CD14-positive monocyte (primary cell): ENCODE data around the gene TSPAN3. TPM values are rescaled to one million over a fixed set of nuclear protein-coding genes. Genes with fewer than 3 reads are reported as not detected.

ENCODE experiments used
- DNase-seq, 3 donors: peaks; one replicate each; pipeline ENCODE4 v3.0.0-alpha.2; 2011 to 2022
- H2AFZ ChIP-seq: 2 replicates; pipeline ENCODE4 v1.6.0; 2012; ENCODE audit warnings: mild to moderate bottlenecking, low read depth, low read length, inconsistent platforms; ENCODE audit not compliant: insufficient read depth, poor library complexity, severe bottlenecking
- H3K27ac ChIP-seq, 2 donors: 1 replicate in 1 of 2; 2 replicates in 1 of 2; pipeline ENCODE4 v1.5.1; 2012 to 2013; ENCODE audit warnings: low read length in 2 of 2, control low read depth in 1 of 2, inconsistent platforms in 1 of 2, low read depth in 1 of 2, mild to moderate bottlenecking in 1 of 2
- H3K27me3 ChIP-seq, 2 donors: one replicate each; pipeline versions ENCODE4 v1.6.0 to v1.6.1; 2011 to 2013; ENCODE audit warnings: low read length in 2 of 2; ENCODE audit not compliant: control insufficient read depth in 2 of 2, insufficient read depth in 2 of 2
- H3K36me3 ChIP-seq, 2 donors: replicated peaks in 1 of 2; 1 replicate in 1 of 2; 2 replicates in 1 of 2; pipeline versions ENCODE4 v1.5.1 to v1.6.1; 2012 to 2013; ENCODE audit warnings: low read length in 2 of 2, control low read depth in 1 of 2, inconsistent platforms in 1 of 2, mild to moderate bottlenecking in 1 of 2; ENCODE audit not compliant: insufficient read depth in 2 of 2, control insufficient read depth in 1 of 2
- H3K4me1 ChIP-seq, 2 donors: 1 replicate in 1 of 2; 2 replicates in 1 of 2; pipeline versions ENCODE4 v1.5.1 to v1.6.1; 2012 to 2013; ENCODE audit warnings: low read length in 2 of 2, control low read depth in 1 of 2, inconsistent platforms in 1 of 2, mild to moderate bottlenecking in 1 of 2, moderate library complexity in 1 of 2; ENCODE audit not compliant: insufficient read depth in 2 of 2, control insufficient read depth in 1 of 2
- H3K4me2 ChIP-seq: replicated peaks from 2 replicates; pipeline ENCODE3; 2012; ENCODE audit warnings: low read length, moderate library complexity, mild to moderate bottlenecking; ENCODE audit not compliant: poor library complexity, severe bottlenecking; ENCODE audit errors: extremely low read depth
- H3K4me3 ChIP-seq, 3 experiments: fragments of 200-600 bp in 1 of 3; sonication (generic) in 1 of 3; replicated peaks in 1 of 3; 1 replicate in 2 of 3; 2 replicates in 1 of 3; pipeline ENCODE4 v1.5.1; 2011 to 2013; ENCODE audit warnings: low read length in 3 of 3, mild to moderate bottlenecking in 3 of 3, control low read depth in 2 of 3, low read depth in 2 of 3, inconsistent platforms in 1 of 3, moderate library complexity in 1 of 3
- H3K79me2 ChIP-seq: 2 replicates; pipeline ENCODE4 v1.6.0; 2012; ENCODE audit warnings: mild to moderate bottlenecking, control low read depth, inconsistent platforms, low read length, moderate library complexity; ENCODE audit not compliant: insufficient read depth
- H3K9ac ChIP-seq: 2 replicates; pipeline ENCODE4 v1.6.0; 2017; ENCODE audit warnings: low read length, mild to moderate bottlenecking; ENCODE audit not compliant: insufficient read depth, poor library complexity, severe bottlenecking
- H3K9me3 ChIP-seq, 2 donors: replicated peaks in 1 of 2; 1 replicate in 1 of 2; 2 replicates in 1 of 2; pipeline versions ENCODE4 v1.5.1 to v1.6.1; 2012 to 2013; ENCODE audit warnings: low read length in 2 of 2, control low read depth in 1 of 2; ENCODE audit not compliant: control insufficient read depth in 1 of 2, insufficient read depth in 1 of 2
- H4K20me1 ChIP-seq: 2 replicates; pipeline ENCODE4 v1.6.0; 2012; ENCODE audit warnings: mild to moderate bottlenecking, low read length, control low read depth, moderate library complexity; ENCODE audit not compliant: insufficient read depth
- H3K27ac Mint-ChIP-seq, 7 donors: one replicate each; pipeline ENCODE4 v1.8.0; 2020; ENCODE audit warnings: mild to moderate bottlenecking in 7 of 7, mixed read lengths in 7 of 7, moderate library complexity in 6 of 7, inconsistent platforms in 2 of 7
- H3K27me3 Mint-ChIP-seq, 3 donors: one replicate each; pipeline ENCODE4 v1.8.0; 2021 to 2022; ENCODE audit warnings: low read depth in 3 of 3, mild to moderate bottlenecking in 3 of 3, mixed read lengths in 3 of 3, moderate library complexity in 3 of 3, inconsistent platforms in 1 of 3
- H3K36me3 Mint-ChIP-seq, 2 donors: one replicate each; pipeline ENCODE4 v1.8.0; 2020; ENCODE audit warnings: mixed read lengths in 2 of 2, inconsistent platforms in 1 of 2, mild to moderate bottlenecking in 1 of 2
- H3K4me1 Mint-ChIP-seq: one replicate; pipeline ENCODE4 v1.8.0; 2020; ENCODE audit warnings: mild to moderate bottlenecking, mixed read lengths
- H3K4me3 Mint-ChIP-seq, 2 donors: one replicate each; pipeline ENCODE4 v1.8.0; 2020; ENCODE audit warnings: mild to moderate bottlenecking in 2 of 2, mixed read lengths in 2 of 2, moderate library complexity in 1 of 2
- H3K9me3 Mint-ChIP-seq, 7 donors: one replicate each; pipeline ENCODE4 v1.8.0; 2020 to 2022; ENCODE audit warnings: mixed read lengths in 7 of 7, mild to moderate bottlenecking in 6 of 7, moderate library complexity in 6 of 7, inconsistent platforms in 2 of 7
- WGBS: methylation state at CpG from one replicate; pipeline ENCODE4 v1.1.5; 2013; ENCODE audit warnings: missing lambda C conversion rate; ENCODE audit not compliant: insufficient coverage; 5-methylcytosine and 5-hydroxymethylcytosine counted together
- intact Hi-C, 2 donors: fragments of 100-400 bp; cut with micrococcal nuclease; formaldehyde crosslinking; loops; one replicate each; pipeline versions ENCODE4 v1.15.0 to v1.15.1; 2023
- polyA plus RNA-seq, 3 donors: library from polyadenylated mRNA; depleted of rRNA in 1 of 3; unstranded in 2 of 3; stranded (reverse) in 1 of 3; fragments of 300-500 nt in 2 of 3; fragments of >200 nt in 1 of 3; fragmentation: Illumina TruSeq in 2 of 3; gene quantifications; 1 replicate in 2 of 3; 2 replicates in 1 of 3; pipeline ENCODE4 v1.2.3, GENCODE V29; 2012 to 2021
- TF ChIP-seq, protein P1 (sequence below): fragments of 200-600 bp; IDR thresholded peaks from one replicate; pipeline ENCODE4 v1.8.0; 2022; ENCODE audit warnings: antibody characterized with exemption, mild to moderate bottlenecking

The TSPAN3 gene
- polyA plus RNA-seq, 3 donors = 26.0 to 68.0 (median 53.2) TPM

DNA sequence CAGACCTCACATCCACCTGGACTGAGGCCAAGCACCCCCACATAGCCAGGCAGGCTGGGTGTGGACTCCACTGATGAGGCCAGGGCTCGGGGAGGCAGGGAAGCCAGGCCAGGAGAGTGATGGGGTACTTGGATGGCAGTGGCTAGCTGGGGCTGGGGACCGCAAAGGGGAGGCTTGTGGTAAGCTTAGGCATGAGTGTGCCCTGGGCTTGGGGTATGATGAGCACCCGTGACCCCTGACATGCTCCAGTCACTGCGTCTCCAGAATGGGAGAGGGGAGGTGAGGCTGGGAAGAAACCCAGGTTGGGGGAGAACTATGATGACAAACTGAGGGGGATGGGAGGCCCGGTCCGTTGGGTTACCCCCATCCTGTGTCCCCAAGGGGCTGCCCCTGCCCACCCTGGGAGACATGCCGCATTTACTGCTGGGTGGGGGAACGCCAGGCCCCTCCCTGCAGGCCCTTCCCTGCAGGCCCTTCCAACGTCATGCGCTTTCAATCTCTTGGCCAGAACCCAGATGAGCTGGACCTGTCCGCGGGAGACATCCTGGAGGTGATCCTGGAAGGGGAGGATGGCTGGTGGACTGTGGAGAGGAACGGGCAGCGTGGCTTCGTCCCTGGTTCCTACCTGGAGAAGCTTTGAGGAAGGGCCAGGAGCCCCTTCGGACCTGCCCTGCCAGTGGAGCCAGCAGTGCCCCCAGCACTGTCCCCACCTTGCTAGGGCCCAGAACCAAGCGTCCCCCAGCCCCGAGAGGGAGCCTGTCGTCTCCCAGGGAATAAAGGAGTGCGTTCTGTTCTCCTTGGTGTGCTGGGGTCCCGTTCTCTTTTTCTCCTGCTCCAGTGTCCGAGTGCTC lies 34.1 kb downstream of the TSPAN3 start:
- no peak overlapping the region for H3K4me2 ChIP-seq
- H3K27me3 ChIP-seq = no peaks in the 10 kb centered on the region
- no peaks in the 10 kb centered on the region for H3K4me1 ChIP-seq
- Mint-ChIP-seq H3K27ac (peak overlapping the region in 6 of 7 donors; percentile 24 to 80 (median 69)), H3K9me3 (peaks cover 0 to 60% (median 27%) of the 10 kb centered on the region in 7 donors), H3K27me3 (peaks cover 0 to 3% (median 1%) of the 10 kb centered on the region in 3 donors), H3K4me1 (no peaks in the 10 kb centered on the region), H3K4me3 (no peak overlapping the region), H3K36me3 (peaks cover 45 to 65% of the 10 kb centered on the region in 2 donors)
- peaks cover 61 to 66% of the 10 kb centered on the region in 2 donors for H3K36me3 ChIP-seq
- no peak for DNase-seq
- intact Hi-C loops = no loop called here
- peaks cover 9 to 48% of the 10 kb centered on the region in 2 donors for H3K9me3 ChIP-seq
- 95% methylated on average over 16 of the region's 22 CpGs for WGBS
- H3K79me2 ChIP-seq = peaks cover 6% of the 10 kb centered on the region
- no peak overlapping the region for H2AFZ ChIP-seq
- TF ChIP-seq, protein P1, sequence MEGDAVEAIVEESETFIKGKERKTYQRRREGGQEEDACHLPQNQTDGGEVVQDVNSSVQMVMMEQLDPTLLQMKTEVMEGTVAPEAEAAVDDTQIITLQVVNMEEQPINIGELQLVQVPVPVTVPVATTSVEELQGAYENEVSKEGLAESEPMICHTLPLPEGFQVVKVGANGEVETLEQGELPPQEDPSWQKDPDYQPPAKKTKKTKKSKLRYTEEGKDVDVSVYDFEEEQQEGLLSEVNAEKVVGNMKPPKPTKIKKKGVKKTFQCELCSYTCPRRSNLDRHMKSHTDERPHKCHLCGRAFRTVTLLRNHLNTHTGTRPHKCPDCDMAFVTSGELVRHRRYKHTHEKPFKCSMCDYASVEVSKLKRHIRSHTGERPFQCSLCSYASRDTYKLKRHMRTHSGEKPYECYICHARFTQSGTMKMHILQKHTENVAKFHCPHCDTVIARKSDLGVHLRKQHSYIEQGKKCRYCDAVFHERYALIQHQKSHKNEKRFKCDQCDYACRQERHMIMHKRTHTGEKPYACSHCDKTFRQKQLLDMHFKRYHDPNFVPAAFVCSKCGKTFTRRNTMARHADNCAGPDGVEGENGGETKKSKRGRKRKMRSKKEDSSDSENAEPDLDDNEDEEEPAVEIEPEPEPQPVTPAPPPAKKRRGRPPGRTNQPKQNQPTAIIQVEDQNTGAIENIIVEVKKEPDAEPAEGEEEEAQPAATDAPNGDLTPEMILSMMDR = no peak
- H3K4me3 ChIP-seq = no peak overlapping the region
- H3K27ac ChIP-seq = peak overlapping the region; percentile 8 to 60
- no peak overlapping the region for H3K9ac ChIP-seq
- H4K20me1 ChIP-seq = peaks cover 70% of the 10 kb centered on the region

GRCh38 chr15:77035999-77036471 lies 34.9 kb downstream of the TSPAN3 start:
- Histone ChIP-seq H3K4me3 (no peak overlapping the region), H4K20me1 (peaks cover 74% of the 10 kb centered on the region), H3K4me1 (no peaks in the 10 kb centered on the region), H3K27ac (peak overlapping the region; percentile 8 to 60), H2AFZ (no peak overlapping the region), H3K9ac (no peak overlapping the region), H3K27me3 (no peaks in the 10 kb centered on the region), H3K79me2 (peaks cover 6% of the 10 kb centered on the region), H3K36me3 (peaks cover 68 to 73% of the 10 kb centered on the region in 2 donors), H3K4me2 (no peak overlapping the region), H3K9me3 (peaks cover 9 to 48% of the 10 kb centered on the region in 2 donors)
- Mint-ChIP-seq H3K27me3 (peaks cover 0 to 3% (median 1%) of the 10 kb centered on the region in 3 donors), H3K4me3 (no peak overlapping the region), H3K9me3 (peaks cover 0 to 57% (median 25%) of the 10 kb centered on the region in 7 donors), H3K27ac (peak overlapping the region in 4 of 7 donors; percentile 66 to 85 (median 75)), H3K36me3 (peaks cover 51 to 70% of the 10 kb centered on the region in 2 donors), H3K4me1 (no peaks in the 10 kb centered on the region)
- over 99% methylated on average over 10 of the region's 13 CpGs for WGBS
- intact Hi-C loops = no loop called here
- TF ChIP-seq, protein P1 = no peak
- peak in 1 of 3 donors; percentile 3 for DNase-seq
